HEK293 (cell line): Measurements from ENCODE around the gene CSRP2.

Experiments used
- FEZF1 ChIP-seq: fragments of 450-650 bp; formaldehyde crosslinking; IDR thresholded peaks from 2 replicates; pipeline ENCODE4 v1.5.1; 2016; ENCODE audit warnings: missing biosample characterization, missing genetic modification characterization
- YY1 ChIP-seq: fragments of 450-650 bp; formaldehyde crosslinking; IDR thresholded peaks from 2 replicates; pipeline ENCODE4 v1.5.1; 2018; ENCODE audit warnings: missing biosample characterization, missing genetic modification characterization
- ZNF140 ChIP-seq: fragments of 450-650 bp; formaldehyde crosslinking; IDR thresholded peaks from 2 replicates; pipeline ENCODE4 v1.5.1; 2016; ENCODE audit warnings: missing biosample characterization, missing genetic modification characterization
- ZNF274 ChIP-seq, 2 experiments: fragments of 200-500 bp in 1 of 2; fragments of 450-650 bp in 1 of 2; sonication (Bioruptor generic) in 1 of 2; formaldehyde crosslinking in 1 of 2; IDR thresholded peaks; 2 replicates each; pipeline versions ENCODE4 v1.5.1 to v1.6.1; 2014 to 2016; ENCODE audit warnings: borderline replicate concordance in 1 of 2, inconsistent platforms in 1 of 2, low read length in 1 of 2, missing biosample characterization in 1 of 2, missing genetic modification characterization in 1 of 2
- ZNF324 ChIP-seq: fragments of 450-650 bp; formaldehyde crosslinking; IDR thresholded peaks from 2 replicates; pipeline ENCODE4 v1.5.1; 2016; ENCODE audit warnings: missing biosample characterization, missing genetic modification characterization
- ZNF341 ChIP-seq: fragments of 450-650 bp; formaldehyde crosslinking; IDR thresholded peaks from 2 replicates; pipeline ENCODE4; 2016; ENCODE audit warnings: low read depth, missing biosample characterization, missing genetic modification characterization
- ZNF529 ChIP-seq: fragments of 450-650 bp; formaldehyde crosslinking; IDR thresholded peaks from 2 replicates; pipeline ENCODE4 v1.5.1; 2017; ENCODE audit warnings: missing genetic modification characterization, missing biosample characterization; ENCODE audit not compliant: insufficient replicate concordance
- TF ChIP-seq, protein P1 (sequence below): fragments of 450-650 bp; formaldehyde crosslinking; IDR thresholded peaks from 2 replicates; pipeline ENCODE4 v1.5.1; 2016; ENCODE audit warnings: missing biosample characterization, missing genetic modification characterization
- TF ChIP-seq, protein P2 (sequence below): fragments of 450-650 bp; formaldehyde crosslinking; IDR thresholded peaks from 2 replicates; pipeline ENCODE4 v1.5.1; 2016; ENCODE audit warnings: missing biosample characterization, missing genetic modification characterization
- TF ChIP-seq, protein P3 (sequence below): fragments of 450-650 bp; formaldehyde crosslinking; IDR thresholded peaks from 2 replicates; pipeline ENCODE4 v1.5.1; 2016; ENCODE audit warnings: missing biosample characterization, missing genetic modification characterization
- TF ChIP-seq, protein P4 (sequence below): fragments of 450-650 bp; formaldehyde crosslinking; IDR thresholded peaks from 2 replicates; pipeline ENCODE4 v1.5.1; 2016; ENCODE audit warnings: missing biosample characterization, missing genetic modification characterization, low read depth
- TF ChIP-seq, protein P5 (sequence below): fragments of 450-650 bp; formaldehyde crosslinking; IDR thresholded peaks from 2 replicates; pipeline ENCODE4 v1.5.1; 2017; ENCODE audit warnings: missing biosample characterization, missing genetic modification characterization

DNA sequence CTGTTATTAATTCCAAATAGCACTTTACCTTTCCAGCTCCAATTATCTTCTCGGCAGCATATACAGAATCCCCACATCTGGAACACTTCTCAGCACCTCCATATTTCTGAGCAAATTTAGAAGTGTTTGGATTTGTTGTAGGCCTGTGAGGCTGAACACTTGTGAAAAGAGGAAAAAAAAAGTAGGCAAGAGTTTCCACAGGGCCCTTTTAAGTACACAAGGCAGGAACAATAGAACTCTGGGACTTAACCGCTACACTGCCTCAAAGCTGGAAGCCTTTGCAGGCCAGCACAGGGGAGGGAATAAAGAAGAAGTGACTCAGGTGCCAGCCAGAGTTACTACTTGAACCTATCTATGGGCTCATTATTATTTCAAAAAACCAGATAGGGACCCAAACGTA, 18.6 kb downstream of the CSRP2 start:
- no peak for TF ChIP-seq YY1 (tag by site-specific recombination)
- TF ChIP-seq ZNF341 (tag by site-specific recombination) = no peak
- no peak for TF ChIP-seq ZNF140
- no peak for TF ChIP-seq ZNF274 (IDR thresholded peaks at IDR 0.05; ENCODE audit: low read length)
- TF ChIP-seq ZNF274 (tag by site-specific recombination; IDR thresholded peaks at IDR 0.05; ENCODE audit: borderline replicate concordance) = no peak
- TF ChIP-seq, protein P1, sequence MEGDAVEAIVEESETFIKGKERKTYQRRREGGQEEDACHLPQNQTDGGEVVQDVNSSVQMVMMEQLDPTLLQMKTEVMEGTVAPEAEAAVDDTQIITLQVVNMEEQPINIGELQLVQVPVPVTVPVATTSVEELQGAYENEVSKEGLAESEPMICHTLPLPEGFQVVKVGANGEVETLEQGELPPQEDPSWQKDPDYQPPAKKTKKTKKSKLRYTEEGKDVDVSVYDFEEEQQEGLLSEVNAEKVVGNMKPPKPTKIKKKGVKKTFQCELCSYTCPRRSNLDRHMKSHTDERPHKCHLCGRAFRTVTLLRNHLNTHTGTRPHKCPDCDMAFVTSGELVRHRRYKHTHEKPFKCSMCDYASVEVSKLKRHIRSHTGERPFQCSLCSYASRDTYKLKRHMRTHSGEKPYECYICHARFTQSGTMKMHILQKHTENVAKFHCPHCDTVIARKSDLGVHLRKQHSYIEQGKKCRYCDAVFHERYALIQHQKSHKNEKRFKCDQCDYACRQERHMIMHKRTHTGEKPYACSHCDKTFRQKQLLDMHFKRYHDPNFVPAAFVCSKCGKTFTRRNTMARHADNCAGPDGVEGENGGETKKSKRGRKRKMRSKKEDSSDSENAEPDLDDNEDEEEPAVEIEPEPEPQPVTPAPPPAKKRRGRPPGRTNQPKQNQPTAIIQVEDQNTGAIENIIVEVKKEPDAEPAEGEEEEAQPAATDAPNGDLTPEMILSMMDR (tag by site-specific recombination) = no peak
- TF ChIP-seq, protein P2, sequence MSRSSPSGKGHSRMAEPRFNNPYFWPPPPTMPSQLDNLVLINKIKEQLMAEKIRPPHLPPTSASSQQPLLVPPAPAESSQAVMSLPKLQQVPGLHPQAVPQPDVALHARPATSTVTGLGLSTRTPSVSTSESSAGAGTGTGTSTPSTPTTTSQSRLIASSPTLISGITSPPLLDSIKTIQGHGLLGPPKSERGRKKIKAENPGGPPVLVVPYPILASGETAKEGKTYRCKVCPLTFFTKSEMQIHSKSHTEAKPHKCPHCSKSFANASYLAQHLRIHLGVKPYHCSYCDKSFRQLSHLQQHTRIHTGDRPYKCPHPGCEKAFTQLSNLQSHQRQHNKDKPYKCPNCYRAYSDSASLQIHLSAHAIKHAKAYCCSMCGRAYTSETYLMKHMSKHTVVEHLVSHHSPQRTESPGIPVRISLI (tag by site-specific recombination) = no peak
- no peak for TF ChIP-seq ZNF324
- no peak for TF ChIP-seq FEZF1 (tag by site-specific recombination)
- TF ChIP-seq, protein P3, sequence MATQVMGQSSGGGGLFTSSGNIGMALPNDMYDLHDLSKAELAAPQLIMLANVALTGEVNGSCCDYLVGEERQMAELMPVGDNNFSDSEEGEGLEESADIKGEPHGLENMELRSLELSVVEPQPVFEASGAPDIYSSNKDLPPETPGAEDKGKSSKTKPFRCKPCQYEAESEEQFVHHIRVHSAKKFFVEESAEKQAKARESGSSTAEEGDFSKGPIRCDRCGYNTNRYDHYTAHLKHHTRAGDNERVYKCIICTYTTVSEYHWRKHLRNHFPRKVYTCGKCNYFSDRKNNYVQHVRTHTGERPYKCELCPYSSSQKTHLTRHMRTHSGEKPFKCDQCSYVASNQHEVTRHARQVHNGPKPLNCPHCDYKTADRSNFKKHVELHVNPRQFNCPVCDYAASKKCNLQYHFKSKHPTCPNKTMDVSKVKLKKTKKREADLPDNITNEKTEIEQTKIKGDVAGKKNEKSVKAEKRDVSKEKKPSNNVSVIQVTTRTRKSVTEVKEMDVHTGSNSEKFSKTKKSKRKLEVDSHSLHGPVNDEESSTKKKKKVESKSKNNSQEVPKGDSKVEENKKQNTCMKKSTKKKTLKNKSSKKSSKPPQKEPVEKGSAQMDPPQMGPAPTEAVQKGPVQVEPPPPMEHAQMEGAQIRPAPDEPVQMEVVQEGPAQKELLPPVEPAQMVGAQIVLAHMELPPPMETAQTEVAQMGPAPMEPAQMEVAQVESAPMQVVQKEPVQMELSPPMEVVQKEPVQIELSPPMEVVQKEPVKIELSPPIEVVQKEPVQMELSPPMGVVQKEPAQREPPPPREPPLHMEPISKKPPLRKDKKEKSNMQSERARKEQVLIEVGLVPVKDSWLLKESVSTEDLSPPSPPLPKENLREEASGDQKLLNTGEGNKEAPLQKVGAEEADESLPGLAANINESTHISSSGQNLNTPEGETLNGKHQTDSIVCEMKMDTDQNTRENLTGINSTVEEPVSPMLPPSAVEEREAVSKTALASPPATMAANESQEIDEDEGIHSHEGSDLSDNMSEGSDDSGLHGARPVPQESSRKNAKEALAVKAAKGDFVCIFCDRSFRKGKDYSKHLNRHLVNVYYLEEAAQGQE = no peak
- no peak for TF ChIP-seq ZNF529 (tag by site-specific recombination)
- TF ChIP-seq, protein P4, sequence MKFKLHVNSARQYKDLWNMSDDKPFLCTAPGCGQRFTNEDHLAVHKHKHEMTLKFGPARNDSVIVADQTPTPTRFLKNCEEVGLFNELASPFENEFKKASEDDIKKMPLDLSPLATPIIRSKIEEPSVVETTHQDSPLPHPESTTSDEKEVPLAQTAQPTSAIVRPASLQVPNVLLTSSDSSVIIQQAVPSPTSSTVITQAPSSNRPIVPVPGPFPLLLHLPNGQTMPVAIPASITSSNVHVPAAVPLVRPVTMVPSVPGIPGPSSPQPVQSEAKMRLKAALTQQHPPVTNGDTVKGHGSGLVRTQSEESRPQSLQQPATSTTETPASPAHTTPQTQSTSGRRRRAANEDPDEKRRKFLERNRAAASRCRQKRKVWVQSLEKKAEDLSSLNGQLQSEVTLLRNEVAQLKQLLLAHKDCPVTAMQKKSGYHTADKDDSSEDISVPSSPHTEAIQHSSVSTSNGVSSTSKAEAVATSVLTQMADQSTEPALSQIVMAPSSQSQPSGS = no peak
- TF ChIP-seq, protein P5, sequence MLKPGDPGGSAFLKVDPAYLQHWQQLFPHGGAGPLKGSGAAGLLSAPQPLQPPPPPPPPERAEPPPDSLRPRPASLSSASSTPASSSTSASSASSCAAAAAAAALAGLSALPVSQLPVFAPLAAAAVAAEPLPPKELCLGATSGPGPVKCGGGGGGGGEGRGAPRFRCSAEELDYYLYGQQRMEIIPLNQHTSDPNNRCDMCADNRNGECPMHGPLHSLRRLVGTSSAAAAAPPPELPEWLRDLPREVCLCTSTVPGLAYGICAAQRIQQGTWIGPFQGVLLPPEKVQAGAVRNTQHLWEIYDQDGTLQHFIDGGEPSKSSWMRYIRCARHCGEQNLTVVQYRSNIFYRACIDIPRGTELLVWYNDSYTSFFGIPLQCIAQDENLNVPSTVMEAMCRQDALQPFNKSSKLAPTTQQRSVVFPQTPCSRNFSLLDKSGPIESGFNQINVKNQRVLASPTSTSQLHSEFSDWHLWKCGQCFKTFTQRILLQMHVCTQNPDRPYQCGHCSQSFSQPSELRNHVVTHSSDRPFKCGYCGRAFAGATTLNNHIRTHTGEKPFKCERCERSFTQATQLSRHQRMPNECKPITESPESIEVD (tag by site-specific recombination) = no peak
